ENCODE results near the gene ACOT2. TPM values are rescaled to one million over a fixed set of nuclear protein-coding genes. Genes with fewer than 3 reads are reported as not detected.
"Not testable (repeated sequence)": the region's sequence is repeated elsewhere in the genome, so short reads cannot be mapped to it uniquely, and the experiment has no call there.

The ACOT2 gene
- total and polyA plus RNA-seq, 2 experiments from 2014 or later = 56.0 to 77.2 TPM

- H3K4me3 ChIP-seq = peak overlapping the region; percentile 74
- DNase-seq = no peak
- peaks cover 38% of the 10 kb centered on the region for H3K79me2 ChIP-seq (ENCODE audit: insufficient read depth)
- no peaks in the 10 kb centered on the region for H3K9me2 ChIP-seq (ENCODE audit: insufficient read depth)
- 89 to 91% methylated on average over 7 of the region's 7 CpGs for WGBS, 2 experiments (ENCODE audit: low coverage in 1 of 2, low lambda C conversion rate in 2 of 2, missing lambda C conversion rate in 2 of 2)
- in situ Hi-C loops (cut with MboI) = no loop called here
- no peaks in the 10 kb centered on the region for H3K9me3 ChIP-seq (ENCODE audit: low read depth)
- H3K4me2 ChIP-seq (ENCODE audit: unreplicated experiment) = peak overlapping the region; percentile 86
- no peaks in the 10 kb centered on the region for H4K20me1 ChIP-seq (ENCODE audit: insufficient read depth)
- no peaks in the 10 kb centered on the region for H3K27me3 ChIP-seq (replicated peaks; ENCODE audit: insufficient read depth)
- H3F3A ChIP-seq (ENCODE audit: insufficient read depth) = peaks cover 11% of the 10 kb centered on the region
- H3K36me3 ChIP-seq (ENCODE audit: low read depth) = no peaks in the 10 kb centered on the region
- H3K4me1 ChIP-seq (ENCODE audit: insufficient read depth) = peaks cover 18% of the 10 kb centered on the region
- no peak overlapping the region for H2AFZ ChIP-seq
- no peak overlapping the region for H3K27ac ChIP-seq
- H3K9ac ChIP-seq = no peak overlapping the region
- no peak for TF ChIP-seq EZH2phosphoT487 (IDR thresholded peaks at IDR 0.05; ENCODE audit: insufficient read depth, low read depth)
- no peak for TF ChIP-seq EZH2 (IDR thresholded peaks at IDR 0.05; ENCODE audit: insufficient read depth, poor library complexity, severe bottlenecking)
Observed at GRCh38 chr14:73567358-73567757, 1.7 kb upstream of the ACOT2 start.

GRCh38 chr14:73567951-73568885 is 795 bp upstream of the ACOT2 start:
- H3K27me3 ChIP-seq (replicated peaks; ENCODE audit: insufficient read depth) = no peaks in the 10 kb centered on the region
- peak overlapping the region; percentile 89 for H3K9ac ChIP-seq
- in situ Hi-C loops (cut with MboI) = no loop called here
- H3K4me2 ChIP-seq (ENCODE audit: unreplicated experiment) = peak overlapping the region; percentile 86
- DNase-seq = peak; percentile 70
- no peaks in the 10 kb centered on the region for H3K36me3 ChIP-seq (ENCODE audit: low read depth)
- H3K4me1 ChIP-seq (ENCODE audit: insufficient read depth) = peaks cover 18% of the 10 kb centered on the region
- peak overlapping the region; percentile 74 for H3K4me3 ChIP-seq
- H3K79me2 ChIP-seq (ENCODE audit: insufficient read depth) = peaks cover 38% of the 10 kb centered on the region
- no peaks in the 10 kb centered on the region for H3K9me3 ChIP-seq (ENCODE audit: low read depth)
- H3K27ac ChIP-seq = peak overlapping the region; percentile 88
- no peaks in the 10 kb centered on the region for H3K9me2 ChIP-seq (ENCODE audit: insufficient read depth)
- H4K20me1 ChIP-seq (ENCODE audit: insufficient read depth) = no peaks in the 10 kb centered on the region
- no peak for TF ChIP-seq EZH2 (IDR thresholded peaks at IDR 0.05; ENCODE audit: insufficient read depth, poor library complexity, severe bottlenecking)
- no peak for TF ChIP-seq EZH2phosphoT487 (IDR thresholded peaks at IDR 0.05; ENCODE audit: insufficient read depth, low read depth)
- H3F3A ChIP-seq (ENCODE audit: insufficient read depth) = peaks cover 11% of the 10 kb centered on the region
- 49 to 51% methylated on average over 16 of the region's 16 CpGs for WGBS, 2 experiments (ENCODE audit: low coverage in 1 of 2, low lambda C conversion rate in 2 of 2, missing lambda C conversion rate in 2 of 2)
- H2AFZ ChIP-seq = peak overlapping the region; percentile 71

- Histone ChIP-seq H3K9ac (peak overlapping the region; percentile 89), H3K27ac (peak overlapping the region; percentile 88), H3K79me2 (ENCODE audit: insufficient read depth) (peaks cover 38% of the 10 kb centered on the region), H3K4me2 (ENCODE audit: unreplicated experiment) (peak overlapping the region; percentile 86), H3F3A (ENCODE audit: insufficient read depth) (peaks cover 11% of the 10 kb centered on the region), H3K4me3 (peak overlapping the region; percentile 74), H2AFZ (peak overlapping the region; percentile 71), H3K4me1 (ENCODE audit: insufficient read depth) (peaks cover 18% of the 10 kb centered on the region)
- H3K9me2 ChIP-seq (ENCODE audit: insufficient read depth); H3K27me3 ChIP-seq (replicated peaks; ENCODE audit: insufficient read depth); in situ Hi-C loops (cut with MboI); H4K20me1 ChIP-seq (ENCODE audit: insufficient read depth); H3K9me3 ChIP-seq (ENCODE audit: low read depth); DNase-seq; H3K36me3 ChIP-seq (ENCODE audit: low read depth): not testable (repeated sequence)
- 0 to 2% methylated on average over 4 of the region's 4 CpGs for WGBS, 2 experiments (ENCODE audit: low coverage in 1 of 2, low lambda C conversion rate in 2 of 2, missing lambda C conversion rate in 2 of 2)
Observed at GRCh38 chr14:73568886-73569184, 178 bp upstream of the ACOT2 start.

DNA sequence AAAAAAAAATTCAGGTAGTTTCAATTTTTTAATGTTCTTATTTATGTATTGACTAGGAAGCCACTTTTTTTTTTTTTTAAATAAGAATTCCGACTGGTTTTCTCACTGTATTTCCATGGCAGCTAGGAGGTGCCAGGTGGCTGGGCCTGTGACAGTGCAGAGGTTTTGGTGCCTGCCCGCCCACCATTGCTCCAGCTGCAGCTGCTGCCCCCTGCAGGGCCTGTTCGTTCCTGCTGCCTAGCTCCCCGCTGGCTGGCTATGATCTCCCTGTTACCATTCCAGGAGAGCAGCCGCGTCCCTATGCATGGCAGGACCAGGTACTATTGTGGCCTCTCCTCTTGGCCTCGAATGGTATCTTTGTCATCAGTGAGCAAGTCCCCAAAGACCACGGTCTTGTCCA is 1.9 kb downstream of the ACOT2 start:
- H2AFZ ChIP-seq; in situ Hi-C loops (cut with MboI); H3K9me2 ChIP-seq (ENCODE audit: insufficient read depth); H3K9me3 ChIP-seq (ENCODE audit: low read depth); H3K36me3 ChIP-seq (ENCODE audit: low read depth); H4K20me1 ChIP-seq (ENCODE audit: insufficient read depth); H3K27me3 ChIP-seq (replicated peaks; ENCODE audit: insufficient read depth): not testable (repeated sequence)
- Histone ChIP-seq H3F3A (ENCODE audit: insufficient read depth) (peaks cover 11% of the 10 kb centered on the region), H3K4me1 (ENCODE audit: insufficient read depth) (peaks cover 18% of the 10 kb centered on the region), H3K9ac (peak overlapping the region; percentile 89), H3K27ac (peak overlapping the region; percentile 88), H3K79me2 (ENCODE audit: insufficient read depth) (peaks cover 38% of the 10 kb centered on the region), H3K4me2 (ENCODE audit: unreplicated experiment) (peak overlapping the region; percentile 86), H3K4me3 (peak overlapping the region; percentile 74)
- 29 to 35% methylated on average over 8 of the region's 8 CpGs for WGBS, 2 experiments (ENCODE audit: low coverage in 1 of 2, low lambda C conversion rate in 2 of 2, missing lambda C conversion rate in 2 of 2)
- DNase-seq = peak; percentile 59

DNA sequence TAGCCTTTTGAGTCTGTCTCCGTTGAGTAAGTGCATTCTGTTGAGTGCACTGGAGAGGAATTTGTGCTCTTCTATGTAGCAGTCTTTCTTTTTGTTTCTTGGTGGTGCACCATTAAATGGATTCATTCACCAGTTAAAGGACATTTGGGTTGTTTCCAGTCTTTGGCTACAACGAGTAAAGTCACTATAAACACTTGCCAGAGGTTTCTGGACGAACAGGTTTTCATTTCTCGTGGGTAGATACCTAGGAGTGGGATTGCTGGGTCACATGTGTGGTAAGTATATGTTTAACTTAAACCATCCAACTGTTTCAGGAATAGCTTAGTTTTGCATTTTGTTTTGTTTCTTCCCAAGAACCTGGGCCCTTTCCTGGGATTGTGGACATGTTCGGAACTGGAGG is 4.0 kb downstream of the ACOT2 start:
- peaks cover 15% of the 10 kb centered on the region for H3K4me1 ChIP-seq (ENCODE audit: insufficient read depth)
- DNase-seq; H3K9me2 ChIP-seq (ENCODE audit: insufficient read depth); in situ Hi-C loops (cut with MboI); H4K20me1 ChIP-seq (ENCODE audit: insufficient read depth); H3K9ac ChIP-seq; H3K4me2 ChIP-seq (ENCODE audit: unreplicated experiment); H3K4me3 ChIP-seq; H3K27me3 ChIP-seq (replicated peaks; ENCODE audit: insufficient read depth); H2AFZ ChIP-seq; H3K27ac ChIP-seq; H3F3A ChIP-seq (ENCODE audit: insufficient read depth); H3K9me3 ChIP-seq (ENCODE audit: low read depth): not testable (repeated sequence)
- H3K36me3 ChIP-seq (ENCODE audit: low read depth) = peaks cover 13% of the 10 kb centered on the region
- WGBS, 2 experiments (ENCODE audit: low coverage in 1 of 2, low lambda C conversion rate in 2 of 2, missing lambda C conversion rate in 2 of 2) = 78 to 81% methylated on average over 5 of the region's 5 CpGs
- peaks cover 23% of the 10 kb centered on the region for H3K79me2 ChIP-seq (ENCODE audit: insufficient read depth)

DNA sequence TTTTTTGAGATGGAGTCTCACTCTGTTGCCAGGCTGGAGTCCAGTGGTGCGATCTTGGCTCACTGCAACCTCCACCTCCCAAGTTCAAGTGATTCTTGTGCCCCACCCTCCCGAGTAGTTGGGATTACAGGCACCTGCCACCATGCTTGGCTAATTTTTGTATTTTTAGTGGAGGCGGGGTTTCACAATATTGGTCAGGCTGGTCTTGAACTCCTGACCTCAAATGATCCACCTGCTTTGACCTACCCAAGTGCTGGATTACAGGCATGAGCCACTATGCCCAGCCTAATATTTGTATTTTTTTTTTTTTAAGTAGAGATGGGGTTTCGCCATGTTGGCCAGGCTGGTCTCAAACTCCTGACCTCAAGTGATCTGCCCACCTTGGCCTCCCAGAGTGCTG is 4.7 kb downstream of the ACOT2 start:
- H3K9ac ChIP-seq; H3K4me2 ChIP-seq (ENCODE audit: unreplicated experiment); H3K4me3 ChIP-seq; H3K27ac ChIP-seq; H4K20me1 ChIP-seq (ENCODE audit: insufficient read depth); H3K9me2 ChIP-seq (ENCODE audit: insufficient read depth); H3F3A ChIP-seq (ENCODE audit: insufficient read depth); H3K9me3 ChIP-seq (ENCODE audit: low read depth); H2AFZ ChIP-seq; H3K4me1 ChIP-seq (ENCODE audit: insufficient read depth); H3K27me3 ChIP-seq (replicated peaks; ENCODE audit: insufficient read depth); in situ Hi-C loops (cut with MboI); DNase-seq: not testable (repeated sequence)
- peaks cover 20% of the 10 kb centered on the region for H3K79me2 ChIP-seq (ENCODE audit: insufficient read depth)
- 92 to 97% methylated on average over 4 of the region's 4 CpGs for WGBS, 2 experiments (ENCODE audit: low coverage in 1 of 2, low lambda C conversion rate in 2 of 2, missing lambda C conversion rate in 2 of 2)
- H3K36me3 ChIP-seq (ENCODE audit: low read depth) = peaks cover 13% of the 10 kb centered on the region

DNA sequence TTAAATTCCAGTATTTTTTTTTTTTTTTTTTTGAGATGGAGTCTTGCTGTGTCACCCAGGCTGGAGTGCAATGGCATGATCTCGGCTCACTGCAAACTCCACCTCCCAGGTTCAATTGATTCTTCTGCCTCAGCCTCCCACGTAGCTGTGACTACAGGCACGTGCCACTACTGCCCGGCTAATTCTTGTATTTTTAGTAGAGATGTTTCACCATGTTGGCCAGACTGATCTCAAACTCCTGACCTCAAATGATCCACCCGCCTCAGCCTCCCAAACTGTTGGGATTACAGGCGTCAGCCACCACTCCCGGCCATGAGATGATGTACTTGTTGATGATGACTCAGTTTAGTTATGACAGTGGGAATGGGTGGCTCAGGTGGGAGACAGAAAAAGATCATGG is 5.2 kb downstream of the ACOT2 start:
- Histone ChIP-seq H3K79me2 (ENCODE audit: insufficient read depth) (peaks cover 20% of the 10 kb centered on the region), H3K36me3 (ENCODE audit: low read depth) (peaks cover 13% of the 10 kb centered on the region)
- H3K9me3 ChIP-seq (ENCODE audit: low read depth); H3K27ac ChIP-seq; H2AFZ ChIP-seq; H3K9me2 ChIP-seq (ENCODE audit: insufficient read depth); H3F3A ChIP-seq (ENCODE audit: insufficient read depth); H3K4me2 ChIP-seq (ENCODE audit: unreplicated experiment); H3K4me1 ChIP-seq (ENCODE audit: insufficient read depth); in situ Hi-C loops (cut with MboI); H3K4me3 ChIP-seq; DNase-seq; H4K20me1 ChIP-seq (ENCODE audit: insufficient read depth); H3K27me3 ChIP-seq (replicated peaks; ENCODE audit: insufficient read depth); H3K9ac ChIP-seq: not testable (repeated sequence)
- 92 to 93% methylated on average over 7 of the region's 7 CpGs for WGBS, 2 experiments (ENCODE audit: low coverage in 1 of 2, low lambda C conversion rate in 2 of 2, missing lambda C conversion rate in 2 of 2)
